A673 (cell line): ENCODE results near the gene VAPA.

Experiments used
- EZH2 ChIP-seq: fragments of 200-600 bp; sonication (generic); IDR thresholded peaks from 2 replicates; pipeline ENCODE4 v1.6.1; 2017; ENCODE audit warnings: borderline replicate concordance, low read depth, mild to moderate bottlenecking, mixed read lengths, antibody characterized with exemption, low read length; ENCODE audit not compliant: poor library complexity, severe bottlenecking
- TF ChIP-seq, protein P1 (sequence below): fragments of 300-800, 200-600 bp; sonication (generic); conservative IDR thresholded peaks from 2 replicates; pipeline ENCODE4 v1.5.1; 2017; ENCODE audit warnings: low read depth, mild to moderate bottlenecking, antibody characterized with exemption, low read length, moderate library complexity, mixed read lengths

DNA sequence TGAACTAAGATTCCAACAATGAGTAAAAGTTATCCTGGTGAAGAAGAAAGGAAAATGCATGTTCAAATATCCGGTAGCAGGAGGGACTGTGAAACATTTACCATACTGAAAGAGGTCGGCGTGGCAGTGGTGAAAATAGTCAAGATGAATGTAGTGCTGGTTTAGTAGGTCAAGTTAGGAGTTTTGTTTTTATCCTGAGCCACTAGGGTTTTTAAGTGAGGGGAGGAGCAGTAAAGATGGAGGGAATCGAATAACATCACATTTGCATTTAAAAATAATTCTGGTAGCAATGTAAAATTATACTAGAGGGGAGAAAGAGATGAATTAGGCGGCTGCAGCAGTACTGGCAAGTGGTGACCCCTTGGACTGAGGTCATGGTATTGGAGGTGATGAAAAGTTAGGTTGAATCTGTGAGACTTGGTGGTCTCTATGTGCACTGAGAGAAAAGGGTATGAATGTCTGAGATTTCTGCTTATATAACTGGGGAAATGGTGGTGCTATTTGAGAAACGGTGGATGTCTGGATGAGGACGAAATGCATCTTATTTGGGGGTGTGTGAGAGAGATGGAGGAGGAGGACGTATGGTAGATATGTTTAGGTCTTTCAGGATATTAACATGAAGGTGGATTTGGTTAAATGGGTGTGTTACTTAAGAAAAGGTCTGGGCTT lies 5.9 kb downstream of the VAPA start:
- TF ChIP-seq EZH2 = no peak
- TF ChIP-seq, protein P1, sequence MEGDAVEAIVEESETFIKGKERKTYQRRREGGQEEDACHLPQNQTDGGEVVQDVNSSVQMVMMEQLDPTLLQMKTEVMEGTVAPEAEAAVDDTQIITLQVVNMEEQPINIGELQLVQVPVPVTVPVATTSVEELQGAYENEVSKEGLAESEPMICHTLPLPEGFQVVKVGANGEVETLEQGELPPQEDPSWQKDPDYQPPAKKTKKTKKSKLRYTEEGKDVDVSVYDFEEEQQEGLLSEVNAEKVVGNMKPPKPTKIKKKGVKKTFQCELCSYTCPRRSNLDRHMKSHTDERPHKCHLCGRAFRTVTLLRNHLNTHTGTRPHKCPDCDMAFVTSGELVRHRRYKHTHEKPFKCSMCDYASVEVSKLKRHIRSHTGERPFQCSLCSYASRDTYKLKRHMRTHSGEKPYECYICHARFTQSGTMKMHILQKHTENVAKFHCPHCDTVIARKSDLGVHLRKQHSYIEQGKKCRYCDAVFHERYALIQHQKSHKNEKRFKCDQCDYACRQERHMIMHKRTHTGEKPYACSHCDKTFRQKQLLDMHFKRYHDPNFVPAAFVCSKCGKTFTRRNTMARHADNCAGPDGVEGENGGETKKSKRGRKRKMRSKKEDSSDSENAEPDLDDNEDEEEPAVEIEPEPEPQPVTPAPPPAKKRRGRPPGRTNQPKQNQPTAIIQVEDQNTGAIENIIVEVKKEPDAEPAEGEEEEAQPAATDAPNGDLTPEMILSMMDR = no peak
